ENCODE results near the gene SLC39A13. TPM values are rescaled to one million over a fixed set of nuclear protein-coding genes. Genes with fewer than 3 reads are reported as not detected.

SLC39A13 gene
- total and polyA plus RNA-seq, 2 of the 13 experiments (the other 11 are each of a cell fraction or from before 2014, with no cell fraction given): 15.3 to 30.5 TPM

- H3K4me2 ChIP-seq (ENCODE audit: low read depth, low read length): peak within 1 kb of the TSS; percentile 27; the same call in 1 of the 2 replicates
- no peaks in the 10 kb centered on the region for H3K9me3 ChIP-seq (ENCODE audit: low read length)
- no peaks in the 10 kb centered on the region for H4K20me1 ChIP-seq (ENCODE audit: insufficient read depth, low read length)
- no peak within 1 kb of the TSS for H3K9ac ChIP-seq (ENCODE audit: insufficient read depth, low read depth, low read length)
- no peak for DNase-seq (ENCODE audit: low spot score)
- H2AFZ ChIP-seq (ENCODE audit: low read length): no peak within 1 kb of the TSS
- no peak within 1 kb of the TSS for H3K27ac ChIP-seq (ENCODE audit: extremely low read length, insufficient read depth, low read length)
- ATAC-seq: peak; percentile 28
- WGBS (ENCODE audit: low lambda C conversion rate): 89% methylated on average over 3 of the region's 32 CpGs
- no peaks in the 10 kb centered on the region for H3K79me2 ChIP-seq (ENCODE audit: insufficient read depth, low read length)
- intact Hi-C loops (cut with micrococcal nuclease; ENCODE audit: unreplicated experiment) (no loop called here), in situ Hi-C loops (cut with HindIII; ENCODE audit: extremely low pct_ligation_motif_present, low pct_unique_long_range_greater_than_20kb) (no loop called here)
- no TSS peak for BruUV-seq (replicated peaks)
- no peak within 1 kb of the TSS for H3K4me3 ChIP-seq (replicated peaks in 1 of 3; ENCODE audit: insufficient read depth in 1 of 3, low read depth in 2 of 3, low read length in 3 of 3)
- no peaks in the 10 kb centered on the region for H3K27me3 ChIP-seq (ENCODE audit: control insufficient read depth in 1 of 2, insufficient read depth in 2 of 2, low read length in 2 of 2)
- FAIRE-seq: no peak
- ChIA-PET POLR2A (interaction anchor here (2.5 kb wide), 1 partner anchor 11 kb away, joined by 12 read pairs; no protein-coding TSS in a partner anchor), CTCF (ENCODE audit: low intra/inter-chr PET ratio, low total read pairs) (no interaction called here)
- TF ChIP-seq ZNF773 (CRISPR knock-in tag; IDR thresholded peaks at IDR 0.05; ENCODE audit: borderline replicate concordance): no peak
- TF ChIP-seq ZNF10 (CRISPR knock-in tag; IDR thresholded peaks at IDR 0.05; ENCODE audit: borderline replicate concordance, low read depth): no peak
- peak; percentile 55 for TF ChIP-seq ZNF687 (CRISPR knock-in tag; IDR thresholded peaks at IDR 0.05)
- peak; percentile 81; the same call in 1 of the 2 replicates for TF ChIP-seq ZBTB38 (CRISPR knock-in tag; IDR thresholded peaks at IDR 0.05)
- peak; percentile 69 for TF ChIP-seq AGO2 (optimal IDR thresholded peaks at IDR 0.05; ENCODE audit: low read depth, low read length)
- peak; percentile 74; the same call in 1 of the 2 replicates for TF ChIP-seq ZBTB33 (CRISPR knock-in tag; IDR thresholded peaks at IDR 0.05)
- no peak for TF ChIP-seq NR3C1 (CRISPR knock-in tag; IDR thresholded peaks at IDR 0.05)
- H3K36me3 ChIP-seq (replicated peaks in 1 of 2; ENCODE audit: control insufficient read depth in 1 of 2, insufficient read depth in 2 of 2, low read length in 2 of 2): no peaks in the 10 kb centered on the region
- peaks cover 37% of the 10 kb centered on the region for H3K4me1 ChIP-seq (ENCODE audit: insufficient read depth, low read length)
Measured at GRCh38 chr11:47448566-47449427, 40.4 kb downstream of the SLC39A13 start, which contains the start of gene RAPSN. Gene RAPSN, minus strand, starts transcription at chr11:47449136. Its CDS starts 172 bp downstream, at chr11:47448964.
